Mucosa of rectum (tissue), 2 donors: ENCODE data around the gene ATG9B.

Experiments
- H3K27ac ChIP-seq, 2 donors: one replicate each; pipeline ENCODE4 v1.7.0; 2013; ENCODE audit warnings: inconsistent platforms in 2 of 2, low read depth in 2 of 2, low read length in 2 of 2
- H3K27me3 ChIP-seq, 2 donors: one replicate each; pipeline ENCODE4 v1.7.0; 2013; ENCODE audit warnings: low read length in 2 of 2; ENCODE audit not compliant: control insufficient read depth in 2 of 2, insufficient read depth in 2 of 2
- H3K36me3 ChIP-seq, 2 donors: one replicate each; pipeline ENCODE4 v1.7.0; 2013; ENCODE audit warnings: low read length in 2 of 2; ENCODE audit not compliant: control insufficient read depth in 2 of 2, insufficient read depth in 2 of 2
- H3K4me1 ChIP-seq, 2 donors: one replicate each; pipeline ENCODE4 v1.7.0; 2013; ENCODE audit warnings: low read length in 2 of 2, mild to moderate bottlenecking in 1 of 2; ENCODE audit not compliant: control insufficient read depth in 2 of 2, insufficient read depth in 2 of 2
- H3K4me3 ChIP-seq, 2 donors: one replicate each; pipeline ENCODE4 v1.7.0; 2013; ENCODE audit warnings: low read length in 2 of 2
- H3K9ac ChIP-seq, 2 donors: one replicate each; pipeline ENCODE4 v1.7.0; 2013; ENCODE audit warnings: low read length in 2 of 2, low read depth in 1 of 2, mild to moderate bottlenecking in 1 of 2
- H3K9me3 ChIP-seq, 2 donors: one replicate each; pipeline ENCODE4 v1.7.0; 2013; ENCODE audit warnings: low read length in 2 of 2; ENCODE audit not compliant: control insufficient read depth in 2 of 2
- donor health status: healthy.
- donor health status: Normal muscosa, but diverticular disease.

ATG9B gene

GRCh38 chr7:151024435-151025056, at the start of gene ATG9B:
Gene ATG9B (minus strand): TSS chr7:151024494. CDS start chr7:151024423, 71 bp downstream.
- no peaks in the 10 kb centered on the region for H3K9me3 ChIP-seq
- no peak within 1 kb of the TSS for H3K27ac ChIP-seq

GRCh38 chr7:151073990-151074389, 49.7 kb upstream of the ATG9B start:
- no peaks in the 10 kb centered on the region for H3K9me3 ChIP-seq
- no peak overlapping the region for H3K4me3 ChIP-seq
- H3K36me3 ChIP-seq: peaks cover 43 to 52% of the 10 kb centered on the region in 2 donors
- H3K27ac ChIP-seq: no peak overlapping the region
- no peak overlapping the region for H3K9ac ChIP-seq
- no peaks in the 10 kb centered on the region for H3K27me3 ChIP-seq
- peaks cover 8 to 11% of the 10 kb centered on the region in 2 donors for H3K4me1 ChIP-seq

More at GRCh38 chr7:151024435-151025056, at the start of gene ATG9B:
- no peak within 1 kb of the TSS for H3K4me3 ChIP-seq
- no peak within 1 kb of the TSS for H3K9ac ChIP-seq
- peaks cover 8 to 11% of the 10 kb centered on the region in 2 donors for H3K27me3 ChIP-seq
- H3K4me1 ChIP-seq: peaks cover 6 to 9% of the 10 kb centered on the region in 2 donors
- H3K36me3 ChIP-seq: no peaks in the 10 kb centered on the region

GRCh38 chr7:151071032-151071866, 47.0 kb upstream of the ATG9B start:
- Histone ChIP-seq H3K9ac (no peak overlapping the region), H3K27me3 (no peaks in the 10 kb centered on the region)

GRCh38 chr7:151070574-151070960, 46.3 kb upstream of the ATG9B start:
- H3K4me3 ChIP-seq: no peak overlapping the region
- H3K36me3 ChIP-seq: peaks cover 55 to 65% of the 10 kb centered on the region in 2 donors
- no peak overlapping the region for H3K27ac ChIP-seq
- H3K27me3 ChIP-seq: no peaks in the 10 kb centered on the region
- H3K9ac ChIP-seq: no peak overlapping the region
- no peaks in the 10 kb centered on the region for H3K4me1 ChIP-seq
- H3K9me3 ChIP-seq: no peaks in the 10 kb centered on the region

More at GRCh38 chr7:151071032-151071866, 47.0 kb upstream of the ATG9B start:
- Histone ChIP-seq H3K27ac (no peak overlapping the region), H3K4me3 (no peak overlapping the region), H3K4me1 (no peaks in the 10 kb centered on the region), H3K9me3 (no peaks in the 10 kb centered on the region), H3K36me3 (peaks cover 58 to 64% of the 10 kb centered on the region in 2 donors)

- Histone ChIP-seq H3K9me3 (no peaks in the 10 kb centered on the region), H3K4me1 (no peaks in the 10 kb centered on the region), H3K27ac (no peak overlapping the region), H3K9ac (no peak overlapping the region), H3K36me3 (peaks cover 54 to 65% of the 10 kb centered on the region in 2 donors), H3K4me3 (no peak overlapping the region), H3K27me3 (no peaks in the 10 kb centered on the region)
Observed at GRCh38 chr7:151069841-151070573, 45.7 kb upstream of the ATG9B start.

GRCh38 chr7:151068069-151068773, 43.9 kb upstream of the ATG9B start:
- Histone ChIP-seq H3K4me3 (no peak overlapping the region), H3K27me3 (no peaks in the 10 kb centered on the region), H3K27ac (no peak overlapping the region), H3K4me1 (peaks cover 2% of the 10 kb centered on the region in 2 donors), H3K9me3 (no peaks in the 10 kb centered on the region), H3K36me3 (peaks cover 47 to 63% of the 10 kb centered on the region in 2 donors), H3K9ac (no peak overlapping the region)

- Histone ChIP-seq H3K9ac (no peak overlapping the region), H3K9me3 (no peaks in the 10 kb centered on the region), H3K27me3 (no peaks in the 10 kb centered on the region), H3K36me3 (peaks cover 42 to 55% of the 10 kb centered on the region in 2 donors), H3K4me1 (peaks cover 15 to 16% of the 10 kb centered on the region in 2 donors), H3K27ac (no peak overlapping the region), H3K4me3 (no peak overlapping the region)
Observed at GRCh38 chr7:151066273-151066974, 42.1 kb upstream of the ATG9B start.

GRCh38 chr7:151065516-151065915, 41.2 kb upstream of the ATG9B start:
- H3K27ac ChIP-seq: no peak overlapping the region
- H3K4me1 ChIP-seq: peaks cover 24 to 25% of the 10 kb centered on the region in 2 donors
- H3K9me3 ChIP-seq: no peaks in the 10 kb centered on the region
- H3K4me3 ChIP-seq: no peak overlapping the region
- H3K36me3 ChIP-seq: peaks cover 36 to 48% of the 10 kb centered on the region in 2 donors
- no peak overlapping the region for H3K9ac ChIP-seq
- H3K27me3 ChIP-seq: no peaks in the 10 kb centered on the region

- Histone ChIP-seq H3K27me3 (no peaks in the 10 kb centered on the region), H3K9me3 (no peaks in the 10 kb centered on the region), H3K27ac (no peak overlapping the region), H3K9ac (no peak overlapping the region), H3K36me3 (peaks cover 31 to 43% of the 10 kb centered on the region in 2 donors), H3K4me3 (no peak overlapping the region), H3K4me1 (peaks cover 27 to 28% of the 10 kb centered on the region in 2 donors)
Observed at GRCh38 chr7:151064993-151065392, 40.7 kb upstream of the ATG9B start.
